Thyroid gland (tissue), 4 donors: ENCODE results near the gene CAPN1. TPM values are rescaled to one million over a fixed set of nuclear protein-coding genes. Genes with fewer than 3 reads are reported as not detected.

Source experiments
- DNase-seq, 2 donors: peaks; one replicate each; pipeline ENCODE4 v3.0.0-alpha.2; 2019
- H3K27ac ChIP-seq, 3 donors: fragments of 200-600 bp; sonication (generic); 1 replicate in 2 of 3; 2 replicates in 1 of 3; pipeline ENCODE4 v1.5.1; 2016 to 2019; ENCODE audit warnings: mild to moderate bottlenecking in 1 of 3, moderate library complexity in 1 of 3
- H3K27me3 ChIP-seq: fragments of 200-600 bp; sonication (generic); one replicate; pipeline ENCODE4 v1.5.1; 2019
- H3K36me3 ChIP-seq, 2 donors: fragments of 200-600 bp; sonication (generic); one replicate each; pipeline ENCODE4 v1.5.1; 2016 to 2019
- H3K4me1 ChIP-seq, 2 donors: fragments of 200-600 bp; sonication (generic); one replicate each; pipeline ENCODE4 v1.5.1; 2017 to 2019
- H3K4me3 ChIP-seq, 3 donors: fragments of 200-600 bp; sonication (generic); replicated peaks in 1 of 3; 1 replicate in 2 of 3; 2 replicates in 1 of 3; pipeline ENCODE4 v1.5.1; 2016; ENCODE audit warnings: mild to moderate bottlenecking in 1 of 3
- H3K9me3 ChIP-seq: fragments of 200-600 bp; sonication (generic); one replicate; pipeline ENCODE4 v1.5.1; 2017
- POLR2A ChIP-seq, 2 donors: fragments of 450-650 bp; IDR thresholded peaks; one replicate each; pipeline ENCODE4 v1.6.1; 2017; ENCODE audit warnings: antibody characterized with exemption in 2 of 2, mild to moderate bottlenecking in 2 of 2, moderate library complexity in 1 of 2
- WGBS, 2 donors: methylation state at CpG; one replicate each; pipeline ENCODE4 v1.1.5; 2017; 5-methylcytosine and 5-hydroxymethylcytosine counted together
- intact Hi-C: fragments of 100-400 bp; cut with DNase I; formaldehyde crosslinking; loops from one replicate; pipeline ENCODE4 v1.15.1; 2023
- total RNA-seq, 4 donors: library from RNA; depleted of rRNA; stranded (reverse); fragments of >200 nt; gene quantifications; one replicate each; pipeline ENCODE4 v1.2.3, GENCODE V29; 2016
- TF ChIP-seq, protein P1 (sequence below), 6 experiments: fragments of 200-600 bp in 3 of 6; fragments of 450-650 bp in 3 of 6; sonication (generic) in 3 of 6; IDR thresholded peaks; one replicate each; pipeline ENCODE4 v1.5.1; 2016 to 2019; ENCODE audit warnings: antibody characterized with exemption in 6 of 6, mild to moderate bottlenecking in 2 of 6, inconsistent platforms in 1 of 6, moderate library complexity in 1 of 6

CAPN1 gene
- total RNA-seq, 4 donors from 2014 or later: 265 to 519 (median 340) TPM

DNA sequence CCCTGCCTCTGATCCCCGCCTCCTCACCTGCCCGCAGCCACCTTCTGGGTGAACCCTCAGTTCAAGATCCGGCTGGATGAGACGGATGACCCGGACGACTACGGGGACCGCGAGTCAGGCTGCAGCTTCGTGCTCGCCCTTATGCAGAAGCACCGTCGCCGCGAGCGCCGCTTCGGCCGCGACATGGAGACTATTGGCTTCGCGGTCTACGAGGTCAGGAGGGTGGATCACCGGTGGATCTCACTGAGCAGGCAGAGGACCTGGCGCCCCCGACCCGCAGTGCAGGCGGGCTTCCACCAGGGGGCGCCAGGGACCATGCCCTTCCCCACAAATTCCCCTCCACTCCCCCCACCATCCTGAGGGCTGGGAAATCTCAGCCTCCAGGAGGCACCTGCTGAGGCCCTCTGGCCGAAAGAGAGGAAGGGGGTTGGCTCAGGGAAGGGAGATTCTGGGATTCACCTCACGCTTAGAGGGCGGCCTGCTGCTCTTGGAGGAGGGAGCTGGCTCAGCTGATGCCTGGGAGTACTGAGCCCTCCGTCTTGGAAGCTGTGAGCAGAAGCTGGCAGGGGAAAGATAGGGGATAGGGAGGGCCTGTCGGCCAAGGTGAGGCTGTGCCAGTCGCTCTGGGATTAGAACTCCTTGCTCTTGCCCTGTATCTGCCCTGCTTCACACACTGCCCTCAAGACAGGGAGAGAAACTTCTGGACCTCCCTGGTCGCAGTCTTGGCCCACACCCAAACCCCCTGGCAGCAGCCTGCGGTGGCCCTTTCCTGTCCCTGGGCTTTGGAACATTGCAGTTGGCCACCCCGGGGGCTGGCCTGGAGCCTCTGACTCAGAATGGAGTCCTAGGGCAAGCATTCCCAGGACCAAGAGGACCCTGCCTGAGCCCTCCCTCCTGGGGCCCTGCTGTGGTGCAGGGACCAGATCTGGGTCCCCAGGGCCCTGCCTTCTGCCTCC is 23.2 kb downstream of the CAPN1 start:
- peak in 1 of 2 donors; percentile 9 for DNase-seq
- intact Hi-C loops: no loop called here
- Histone ChIP-seq H3K27ac (no peak overlapping the region), H3K4me1 (no peaks in the 10 kb centered on the region), H3K4me3 (no peak overlapping the region), H3K27me3 (no peaks in the 10 kb centered on the region), H3K36me3 (peaks cover 37 to 56% of the 10 kb centered on the region in 2 donors), H3K9me3 (no peaks in the 10 kb centered on the region)
- no peak for TF ChIP-seq POLR2A (IDR thresholded peaks at IDR 0.05)
- TF ChIP-seq, protein P1, sequence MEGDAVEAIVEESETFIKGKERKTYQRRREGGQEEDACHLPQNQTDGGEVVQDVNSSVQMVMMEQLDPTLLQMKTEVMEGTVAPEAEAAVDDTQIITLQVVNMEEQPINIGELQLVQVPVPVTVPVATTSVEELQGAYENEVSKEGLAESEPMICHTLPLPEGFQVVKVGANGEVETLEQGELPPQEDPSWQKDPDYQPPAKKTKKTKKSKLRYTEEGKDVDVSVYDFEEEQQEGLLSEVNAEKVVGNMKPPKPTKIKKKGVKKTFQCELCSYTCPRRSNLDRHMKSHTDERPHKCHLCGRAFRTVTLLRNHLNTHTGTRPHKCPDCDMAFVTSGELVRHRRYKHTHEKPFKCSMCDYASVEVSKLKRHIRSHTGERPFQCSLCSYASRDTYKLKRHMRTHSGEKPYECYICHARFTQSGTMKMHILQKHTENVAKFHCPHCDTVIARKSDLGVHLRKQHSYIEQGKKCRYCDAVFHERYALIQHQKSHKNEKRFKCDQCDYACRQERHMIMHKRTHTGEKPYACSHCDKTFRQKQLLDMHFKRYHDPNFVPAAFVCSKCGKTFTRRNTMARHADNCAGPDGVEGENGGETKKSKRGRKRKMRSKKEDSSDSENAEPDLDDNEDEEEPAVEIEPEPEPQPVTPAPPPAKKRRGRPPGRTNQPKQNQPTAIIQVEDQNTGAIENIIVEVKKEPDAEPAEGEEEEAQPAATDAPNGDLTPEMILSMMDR (IDR thresholded peaks at IDR 0.05): peak; percentile 46 to 74 (median 64)
- WGBS, 2 donors: 68 to 69% methylated on average over 33 to 38 of the region's 38 CpGs

DNA sequence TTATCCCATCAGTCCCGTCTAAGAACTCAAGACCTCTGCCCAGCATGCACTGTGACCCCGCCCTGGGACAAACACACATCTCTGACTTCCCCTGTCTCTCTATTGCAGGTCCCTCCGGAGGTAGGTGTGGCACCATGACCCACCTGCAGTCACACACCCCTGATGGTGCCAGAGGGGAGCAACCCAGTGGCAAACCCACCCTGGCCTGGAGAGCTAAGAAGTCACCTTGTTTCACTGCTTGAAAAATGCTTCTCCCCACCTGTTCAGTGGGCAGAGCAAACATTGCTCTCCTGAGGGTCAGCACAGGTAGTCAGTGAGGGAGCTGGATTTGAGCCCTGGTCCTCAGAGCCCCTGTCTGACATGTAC is 23.9 kb downstream of the CAPN1 start:
- Histone ChIP-seq H3K27me3 (no peaks in the 10 kb centered on the region), H3K4me3 (no peak overlapping the region), H3K27ac (no peak overlapping the region), H3K9me3 (no peaks in the 10 kb centered on the region), H3K4me1 (no peaks in the 10 kb centered on the region), H3K36me3 (peaks cover 41 to 63% of the 10 kb centered on the region in 2 donors)
- no peak for TF ChIP-seq POLR2A (IDR thresholded peaks at IDR 0.05)
- TF ChIP-seq, protein P1 (IDR thresholded peaks at IDR 0.05): no peak
- WGBS, 2 donors: 86 to 93% methylated on average over 3 of the region's 3 CpGs
- intact Hi-C loops: no loop called here
- no peak for DNase-seq

DNA sequence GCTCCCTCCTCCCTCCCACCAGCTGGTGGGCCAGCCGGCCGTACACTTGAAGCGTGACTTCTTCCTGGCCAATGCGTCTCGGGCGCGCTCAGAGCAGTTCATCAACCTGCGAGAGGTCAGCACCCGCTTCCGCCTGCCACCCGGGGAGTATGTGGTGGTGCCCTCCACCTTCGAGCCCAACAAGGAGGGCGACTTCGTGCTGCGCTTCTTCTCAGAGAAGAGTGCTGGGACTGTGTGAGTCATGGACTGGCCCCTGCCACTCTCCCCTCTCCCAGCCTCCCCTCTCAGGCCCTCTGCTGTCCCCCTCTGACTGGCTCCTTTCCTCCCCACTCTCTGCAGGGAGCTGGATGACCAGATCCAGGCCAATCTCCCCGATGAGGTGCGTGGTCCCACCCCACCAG is 24.7 kb downstream of the CAPN1 start:
- H3K9me3 ChIP-seq: no peaks in the 10 kb centered on the region
- H3K4me3 ChIP-seq: no peak overlapping the region
- H3K27me3 ChIP-seq: no peaks in the 10 kb centered on the region
- 100% methylated on average over 4 of the region's 17 CpGs for WGBS, 2 donors
- TF ChIP-seq, protein P1 (IDR thresholded peaks at IDR 0.05): no peak
- DNase-seq: no peak
- no peak overlapping the region for H3K27ac ChIP-seq
- peaks cover 49 to 71% of the 10 kb centered on the region in 2 donors for H3K36me3 ChIP-seq
- H3K4me1 ChIP-seq: no peaks in the 10 kb centered on the region
- intact Hi-C loops: no loop called here

DNA sequence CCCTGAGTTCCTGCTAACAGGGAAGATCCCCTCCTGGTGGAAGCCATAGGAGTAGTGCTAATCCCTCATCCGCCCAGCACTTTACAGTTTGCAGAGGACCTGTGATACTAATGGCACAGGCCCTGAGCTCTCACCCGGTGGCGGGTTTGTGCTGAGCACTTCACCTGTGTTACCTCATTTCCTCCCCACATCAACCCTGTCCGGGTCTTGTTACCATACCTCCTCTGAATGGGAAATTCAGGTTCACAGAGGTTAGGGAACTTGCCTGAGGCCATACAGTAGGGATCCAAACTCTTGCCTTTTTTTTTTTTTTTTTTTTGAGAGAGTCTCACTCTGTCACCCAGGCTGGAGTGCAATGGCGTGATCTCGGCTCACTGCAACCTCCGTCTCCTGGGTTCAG is 25.2 kb downstream of the CAPN1 start:
- 83 to 96% methylated on average over 7 of the region's 7 CpGs for WGBS, 2 donors
- peaks cover 53 to 72% of the 10 kb centered on the region in 2 donors for H3K36me3 ChIP-seq
- TF ChIP-seq, protein P1 (IDR thresholded peaks at IDR 0.05): no peak
- no peak for TF ChIP-seq POLR2A (IDR thresholded peaks at IDR 0.05)
- no peaks in the 10 kb centered on the region for H3K4me1 ChIP-seq
- intact Hi-C loops: no loop called here
- no peaks in the 10 kb centered on the region for H3K27me3 ChIP-seq
- H3K27ac ChIP-seq: no peak overlapping the region
- DNase-seq: no peak
- H3K4me3 ChIP-seq: no peak overlapping the region
- no peaks in the 10 kb centered on the region for H3K9me3 ChIP-seq
